ENCODE results near the gene DMD. TPM values are rescaled to one million over a fixed set of nuclear protein-coding genes. Genes with fewer than 3 reads are reported as not detected.

Gene DMD
- polyA plus RNA-seq, 3 donors: 0.23 TPM; not detected in 2

- H3K4me2 ChIP-seq (replicated peaks; ENCODE audit: extremely low read depth, low read length, poor library complexity, severe bottlenecking): no peak overlapping the region
- Mint-ChIP-seq H3K27me3 (ENCODE audit: low read depth in 3 of 3) (peaks cover 0 to 1% (median 0%) of the 10 kb centered on the region in 3 donors), H3K36me3 (no peaks in the 10 kb centered on the region), H3K9me3 (peaks cover 0 to 3% (median 2%) of the 10 kb centered on the region in 7 donors), H3K27ac (no peak overlapping the region), H3K4me1 (no peaks in the 10 kb centered on the region), H3K4me3 (no peak overlapping the region)
- no peaks in the 10 kb centered on the region for H3K9me3 ChIP-seq (replicated peaks in 1 of 2; ENCODE audit: control insufficient read depth in 1 of 2, insufficient read depth in 1 of 2, low read length in 2 of 2)
- H3K9ac ChIP-seq (ENCODE audit: insufficient read depth, low read length, poor library complexity, severe bottlenecking): no peak overlapping the region
- WGBS (ENCODE audit: insufficient coverage): no CpG with 5 or more reads among the region's 5 CpGs
- H3K36me3 ChIP-seq (replicated peaks in 1 of 2; ENCODE audit: control insufficient read depth in 1 of 2, insufficient read depth in 2 of 2, low read length in 2 of 2): no peaks in the 10 kb centered on the region
- no peak for TF ChIP-seq CTCF (IDR thresholded peaks at IDR 0.05)
- H3K27me3 ChIP-seq (ENCODE audit: control insufficient read depth in 2 of 2, insufficient read depth in 2 of 2, low read length in 2 of 2): no peaks in the 10 kb centered on the region
- no peaks in the 10 kb centered on the region for H4K20me1 ChIP-seq (ENCODE audit: insufficient read depth, low read length)
- intact Hi-C loops (cut with micrococcal nuclease): no loop called here
- no peak overlapping the region for H3K4me3 ChIP-seq (replicated peaks in 1 of 3; ENCODE audit: low read depth in 2 of 3, low read length in 3 of 3)
- H3K79me2 ChIP-seq (ENCODE audit: insufficient read depth, low read length): no peaks in the 10 kb centered on the region
- H3K27ac ChIP-seq (ENCODE audit: low read depth in 1 of 2, low read length in 2 of 2): no peak overlapping the region
- no peak overlapping the region for H2AFZ ChIP-seq (ENCODE audit: insufficient read depth, low read depth, low read length, poor library complexity, severe bottlenecking)
- no peaks in the 10 kb centered on the region for H3K4me1 ChIP-seq (ENCODE audit: control insufficient read depth in 1 of 2, insufficient read depth in 2 of 2, low read length in 2 of 2)
- DNase-seq: no peak
Measured at GRCh38 chrX:31483336-31483735, 1728.0 kb downstream of the DMD start.

DNA sequence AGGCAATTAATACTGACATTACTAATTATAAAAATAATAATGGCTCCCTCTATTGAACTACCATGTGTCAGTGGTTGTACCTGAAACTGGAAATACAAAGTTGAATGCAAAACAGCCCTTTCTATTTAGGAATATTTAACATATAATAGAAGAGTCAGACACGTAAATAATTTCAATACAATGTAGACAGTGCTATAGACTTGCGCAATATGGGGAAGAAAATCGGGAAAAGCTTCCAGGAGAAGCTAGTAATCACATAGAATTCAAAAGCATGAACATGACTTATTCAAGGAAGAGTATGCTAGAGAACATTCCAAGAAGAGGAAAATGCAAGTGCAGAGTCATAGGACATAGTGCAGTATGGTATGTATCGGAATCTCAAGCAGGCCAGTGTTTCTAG, 1730.7 kb downstream of the DMD start:
- Histone ChIP-seq H3K27ac (ENCODE audit: low read depth in 1 of 2, low read length in 2 of 2) (no peak overlapping the region), H3K4me3 (replicated peaks in 1 of 3; ENCODE audit: low read depth in 2 of 3, low read length in 3 of 3) (no peak overlapping the region), H3K79me2 (ENCODE audit: insufficient read depth, low read length) (no peaks in the 10 kb centered on the region), H3K9me3 (replicated peaks in 1 of 2; ENCODE audit: control insufficient read depth in 1 of 2, insufficient read depth in 1 of 2, low read length in 2 of 2) (no peaks in the 10 kb centered on the region), H3K4me2 (replicated peaks; ENCODE audit: extremely low read depth, low read length, poor library complexity, severe bottlenecking) (no peak overlapping the region), H3K4me1 (ENCODE audit: control insufficient read depth in 1 of 2, insufficient read depth in 2 of 2, low read length in 2 of 2) (no peaks in the 10 kb centered on the region), H3K36me3 (replicated peaks in 1 of 2; ENCODE audit: control insufficient read depth in 1 of 2, insufficient read depth in 2 of 2, low read length in 2 of 2) (no peaks in the 10 kb centered on the region), H3K9ac (ENCODE audit: insufficient read depth, low read length, poor library complexity, severe bottlenecking) (no peak overlapping the region), H4K20me1 (ENCODE audit: insufficient read depth, low read length) (no peaks in the 10 kb centered on the region), H3K27me3 (ENCODE audit: control insufficient read depth in 2 of 2, insufficient read depth in 2 of 2, low read length in 2 of 2) (no peaks in the 10 kb centered on the region), H2AFZ (ENCODE audit: insufficient read depth, low read depth, low read length, poor library complexity, severe bottlenecking) (no peak overlapping the region)
- no CpG with 5 or more reads among the region's 4 CpGs for WGBS (ENCODE audit: insufficient coverage)
- DNase-seq: no peak
- Mint-ChIP-seq H3K36me3 (no peaks in the 10 kb centered on the region), H3K4me3 (no peak overlapping the region), H3K4me1 (no peaks in the 10 kb centered on the region), H3K27me3 (ENCODE audit: low read depth in 3 of 3) (peaks cover 0 to 2% (median 1%) of the 10 kb centered on the region in 3 donors), H3K9me3 (peaks cover 0 to 1% (median 0%) of the 10 kb centered on the region in 7 donors), H3K27ac (no peak overlapping the region)
- intact Hi-C loops (cut with micrococcal nuclease): no loop called here
- TF ChIP-seq CTCF (IDR thresholded peaks at IDR 0.05): no peak

All from CD14-positive monocyte (primary cell).